Stimulated activated CD4-positive, alpha-beta T cell treated with anti-CD3 and anti-CD28 coated beads, TNF-alpha, amount 100 ng/mL, for 48 hours (primary cell): Measurements from ENCODE around the gene JUND.

Experiments
- DNase-seq, 3 donors: peaks; one replicate each; pipeline ENCODE4 v3.0.0-alpha.2; 2020; ENCODE audit warnings: low read depth in 3 of 3

Gene JUND

DNA sequence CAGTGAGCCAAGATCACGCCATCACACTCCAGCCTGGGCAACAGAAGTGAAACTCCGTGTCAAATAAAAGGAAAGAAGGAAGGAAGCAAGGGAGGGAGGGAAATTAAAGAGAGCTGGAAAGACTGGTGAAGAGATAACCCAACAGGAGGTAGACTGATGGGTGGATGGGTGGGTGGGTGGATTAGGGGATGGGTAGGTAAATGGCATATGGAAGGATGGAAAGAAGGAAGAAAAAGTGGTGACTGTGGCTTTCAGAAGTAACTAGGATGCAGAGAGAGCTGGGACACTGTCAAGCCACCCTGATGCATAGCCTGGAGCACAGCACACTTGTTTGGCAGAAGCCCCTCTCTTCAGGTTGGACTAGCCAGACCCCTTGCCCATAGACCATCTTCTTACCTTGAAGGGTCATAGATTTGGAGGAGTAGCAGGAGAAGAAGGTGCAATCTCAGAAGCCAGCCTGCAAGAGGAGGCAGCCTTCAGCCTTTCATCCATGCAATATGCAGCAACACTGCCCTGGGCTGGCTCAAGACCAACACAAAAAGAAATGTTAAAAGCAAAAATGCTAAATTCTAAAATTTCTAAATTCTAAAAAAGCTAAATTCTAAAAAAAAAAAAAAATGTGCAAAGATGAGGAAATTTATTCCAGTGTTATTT lies 12.2 kb downstream of the JUND start:
- no peak for DNase-seq

DNA sequence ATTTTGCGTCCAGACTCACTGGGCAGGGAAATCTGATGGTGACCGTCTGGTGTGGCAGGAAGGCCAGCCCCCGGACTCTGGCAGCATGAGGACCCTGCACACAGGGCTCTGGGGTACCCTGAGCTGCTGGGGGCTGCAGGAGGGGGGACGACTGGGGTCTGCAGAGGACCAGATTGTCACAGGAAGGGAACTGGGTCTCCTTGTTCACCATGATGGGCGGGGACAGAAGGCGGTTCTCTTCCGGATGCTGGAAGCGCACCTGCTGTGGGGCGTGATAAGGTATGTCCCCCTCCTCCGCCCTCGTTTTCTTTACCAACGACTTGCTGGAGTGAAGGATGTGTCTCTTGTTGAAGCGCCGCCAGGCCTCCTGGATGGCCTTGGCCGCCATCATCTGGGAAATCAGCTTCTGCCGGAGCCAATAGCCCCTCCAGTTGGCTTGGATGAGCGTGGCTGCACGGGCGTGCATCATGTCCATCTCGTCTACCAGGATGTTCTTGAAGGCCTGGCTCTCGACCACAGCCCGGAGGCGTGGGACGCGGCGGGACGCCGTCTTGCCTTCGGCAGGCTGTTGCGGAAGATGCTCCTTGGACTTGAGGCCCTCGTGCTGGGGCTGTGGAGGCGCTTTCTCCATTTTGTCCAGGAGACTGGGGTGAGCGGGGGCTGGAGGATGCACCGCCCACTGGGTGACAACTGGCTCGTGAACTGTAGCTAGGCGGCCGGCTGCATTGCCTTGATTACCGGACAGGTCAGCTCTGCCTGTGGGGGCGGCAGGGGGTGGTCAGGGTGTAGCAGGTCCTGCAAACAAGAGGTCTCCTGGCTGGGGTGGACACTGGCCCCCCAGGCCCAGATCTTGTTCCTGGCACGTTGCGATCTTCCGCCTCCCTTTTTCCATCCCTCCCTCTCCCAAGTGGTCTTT lies 14.4 kb downstream of the JUND start:
- no peak for DNase-seq

DNA sequence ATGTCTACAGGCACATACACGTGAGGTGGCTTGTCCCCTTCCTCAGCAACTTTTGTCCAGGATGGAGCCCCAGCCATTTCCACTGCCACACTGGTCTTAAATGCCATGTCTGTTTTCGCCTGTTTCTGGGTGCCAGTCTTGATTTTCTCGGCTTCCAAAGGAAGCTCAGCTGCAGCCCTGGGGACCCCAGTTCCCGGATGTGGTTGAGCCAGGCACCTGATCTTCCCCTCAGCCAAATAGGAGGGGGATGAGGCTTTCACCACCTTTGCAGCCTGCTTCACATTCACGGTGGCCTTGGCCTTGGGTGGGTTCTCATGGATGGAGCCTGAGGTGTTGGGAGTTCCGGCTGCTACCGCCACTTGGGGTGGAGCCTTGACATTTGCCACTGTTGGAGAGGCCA lies 15.8 kb downstream of the JUND start:
- no peak for DNase-seq

DNA sequence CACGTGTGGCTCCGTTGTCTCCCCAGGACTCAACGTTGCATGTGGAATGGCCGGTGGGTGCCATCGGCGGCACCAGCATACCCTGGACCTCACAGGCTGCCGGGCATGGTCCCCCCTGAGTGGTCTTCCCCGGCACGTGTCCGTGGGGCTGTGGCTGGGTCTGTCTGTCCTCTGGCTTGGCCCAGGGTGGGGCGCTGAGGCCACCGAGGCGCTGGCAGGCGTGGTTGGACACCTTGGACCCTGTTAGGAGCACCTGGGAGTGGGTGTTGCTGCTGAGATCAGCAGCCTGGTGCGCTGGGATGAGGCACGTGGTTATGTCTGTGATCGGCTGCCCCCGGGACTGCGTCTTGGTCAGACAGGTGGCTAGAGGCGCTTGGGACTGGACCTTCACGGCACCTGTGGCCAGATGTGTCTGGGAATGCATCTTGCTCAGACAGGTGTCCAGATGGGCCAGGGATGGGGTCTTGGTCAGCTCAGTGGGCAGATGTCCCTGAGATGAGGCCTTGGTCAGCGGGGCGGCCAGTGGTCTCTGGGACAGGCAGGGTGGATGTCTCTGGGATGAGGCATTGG lies 16.4 kb downstream of the JUND start:
- no peak for DNase-seq

DNA sequence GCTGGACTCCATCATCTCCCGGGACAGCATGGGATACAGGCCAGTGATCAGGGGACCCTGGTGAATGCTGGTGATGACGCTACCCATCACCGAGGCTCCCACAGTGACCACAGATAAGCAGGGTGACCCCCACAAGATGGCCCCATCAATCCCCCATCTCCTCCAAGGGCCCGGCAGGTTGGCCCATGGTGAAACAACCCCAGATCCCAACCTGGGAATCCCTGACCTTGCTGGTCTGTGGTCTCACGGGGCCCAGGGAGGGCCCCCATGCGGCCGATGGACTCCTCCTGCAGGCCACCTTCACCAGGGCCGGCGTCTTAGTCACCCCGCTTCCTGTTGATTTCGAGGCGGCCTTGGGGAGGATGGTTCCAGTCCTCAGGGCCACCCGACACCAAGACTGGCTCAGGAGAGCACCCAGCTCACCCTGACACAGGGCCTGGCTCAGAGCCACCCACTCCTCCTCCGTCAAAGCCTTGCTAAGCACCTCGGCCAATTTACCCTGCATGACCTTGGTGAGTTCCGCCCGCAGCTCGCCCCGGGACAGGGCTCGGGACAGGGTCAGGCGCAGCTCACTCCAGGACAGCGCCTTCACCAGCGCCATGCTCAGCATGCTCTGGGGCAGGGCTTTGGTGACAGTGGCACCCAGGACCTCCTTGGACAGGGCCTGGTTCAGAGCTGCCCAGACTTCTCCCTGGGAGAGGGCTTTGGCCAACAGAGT lies 17.1 kb downstream of the JUND start:
- no peak for DNase-seq

DNA sequence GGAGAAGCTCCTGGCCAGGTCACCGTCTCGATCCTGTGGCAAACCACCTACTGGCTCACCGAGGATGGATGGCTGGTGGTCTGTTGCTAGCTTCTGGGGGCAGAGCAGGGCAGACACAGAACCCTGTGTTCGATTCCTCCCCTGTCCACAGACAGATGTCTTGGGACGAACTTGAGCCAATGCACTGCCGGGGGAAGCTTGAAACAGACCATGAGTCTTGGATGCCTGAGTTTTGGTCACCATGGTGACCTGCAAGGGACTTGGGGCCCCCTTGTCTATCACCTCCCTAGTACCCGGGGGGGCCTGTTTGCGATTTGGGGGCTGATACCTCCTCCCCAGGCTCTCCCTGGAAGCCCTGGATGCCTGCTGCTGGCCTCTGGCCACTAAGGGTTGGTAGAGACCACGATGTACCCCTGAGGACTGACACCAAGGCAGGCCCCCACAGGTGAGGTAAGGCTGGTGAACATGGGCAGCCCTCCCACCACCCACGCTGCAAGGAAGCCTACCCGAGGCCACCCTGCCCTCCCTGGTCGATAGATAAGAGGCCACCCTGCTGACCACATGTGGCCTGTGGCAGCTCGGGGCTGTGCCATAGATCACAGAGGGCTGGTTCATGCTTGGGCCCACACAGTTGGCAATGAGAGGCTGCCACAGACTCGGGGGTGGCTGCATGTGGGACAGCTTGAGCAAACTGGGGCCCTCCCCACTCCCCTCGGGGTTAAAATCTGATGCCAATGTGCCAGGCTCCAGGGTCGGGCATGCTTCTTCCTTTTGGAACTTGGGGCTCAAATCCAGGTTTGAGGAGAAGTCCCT lies 17.9 kb downstream of the JUND start:
- DNase-seq: no peak

DNA sequence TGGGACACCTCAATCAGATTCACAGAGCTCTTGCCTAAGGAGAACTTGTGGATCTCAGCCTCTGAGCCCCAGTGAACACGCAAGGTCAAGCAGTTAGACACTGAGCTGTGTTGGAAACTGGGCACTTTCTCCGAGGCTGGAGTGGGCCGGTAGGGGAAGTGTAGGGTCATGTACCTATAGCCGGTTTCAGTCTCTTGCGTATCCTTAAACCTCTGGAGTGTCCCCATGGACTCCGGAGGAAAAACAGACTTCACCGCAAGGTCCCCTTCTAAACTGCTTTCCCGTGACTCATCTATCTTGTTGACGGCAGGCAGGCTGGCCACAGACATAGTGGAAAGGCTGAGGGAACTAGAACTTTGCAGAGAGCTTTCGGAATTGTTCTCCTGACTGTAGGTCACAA lies 18.5 kb downstream of the JUND start:
- no peak for DNase-seq

DNA sequence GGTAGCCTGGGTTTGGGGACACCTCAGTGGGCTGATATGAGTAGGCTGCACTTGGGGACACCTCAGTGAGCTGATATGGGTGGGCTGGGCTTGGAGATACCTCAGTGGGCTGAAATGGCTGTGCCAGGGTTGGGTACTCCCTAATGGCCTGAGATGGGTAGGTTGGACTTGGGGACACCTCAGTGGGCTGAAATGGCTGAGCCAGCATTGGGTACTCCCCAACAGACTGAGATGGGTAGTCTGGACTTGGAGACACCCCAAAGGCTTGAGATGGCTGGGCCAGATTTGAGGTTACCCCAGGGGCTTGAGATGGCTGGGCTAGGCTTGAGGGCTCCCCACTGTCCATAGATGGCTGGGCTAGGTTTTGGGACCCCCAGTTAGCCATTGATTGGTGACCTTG lies 19.3 kb downstream of the JUND start:
- no peak for DNase-seq

DNA sequence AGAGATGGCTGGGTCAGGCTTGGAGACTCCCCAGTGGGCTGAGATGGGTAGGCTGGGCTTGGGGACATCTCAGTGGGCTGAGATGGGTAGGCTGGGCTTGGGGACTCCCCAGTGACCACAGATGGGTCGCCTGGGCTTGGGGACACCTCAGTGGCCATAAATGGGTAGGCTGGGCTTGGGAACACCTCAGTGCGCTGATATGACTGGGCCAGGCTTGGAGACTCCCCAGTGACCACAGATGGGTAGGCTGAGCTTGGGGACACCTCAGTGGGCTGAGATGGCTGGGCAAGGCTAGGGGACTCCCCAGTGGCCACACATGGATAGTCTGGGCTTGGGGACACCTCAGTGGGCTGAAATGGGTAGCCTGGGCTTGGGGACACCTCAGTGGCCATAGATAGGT lies 19.9 kb downstream of the JUND start:
- DNase-seq: no peak

DNA sequence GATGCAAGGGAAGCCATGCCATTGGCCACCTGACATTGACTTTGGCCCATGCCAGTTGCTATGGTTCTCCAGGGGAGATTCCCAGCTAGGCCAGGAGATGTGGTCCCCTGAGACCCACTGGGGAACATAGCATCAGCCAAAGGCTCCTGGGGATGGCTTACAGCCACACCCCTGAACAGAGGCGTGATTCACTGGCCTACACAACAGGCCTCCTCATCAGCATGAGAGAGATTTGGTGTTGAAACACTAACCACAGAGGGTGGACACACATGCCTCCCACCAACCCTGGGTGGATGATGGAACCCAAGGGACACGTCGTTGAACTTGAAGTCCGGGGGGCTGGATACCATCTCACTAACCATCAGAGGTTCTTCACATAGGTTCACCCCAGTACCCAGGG lies 21.5 kb downstream of the JUND start:
- DNase-seq: no peak

DNA sequence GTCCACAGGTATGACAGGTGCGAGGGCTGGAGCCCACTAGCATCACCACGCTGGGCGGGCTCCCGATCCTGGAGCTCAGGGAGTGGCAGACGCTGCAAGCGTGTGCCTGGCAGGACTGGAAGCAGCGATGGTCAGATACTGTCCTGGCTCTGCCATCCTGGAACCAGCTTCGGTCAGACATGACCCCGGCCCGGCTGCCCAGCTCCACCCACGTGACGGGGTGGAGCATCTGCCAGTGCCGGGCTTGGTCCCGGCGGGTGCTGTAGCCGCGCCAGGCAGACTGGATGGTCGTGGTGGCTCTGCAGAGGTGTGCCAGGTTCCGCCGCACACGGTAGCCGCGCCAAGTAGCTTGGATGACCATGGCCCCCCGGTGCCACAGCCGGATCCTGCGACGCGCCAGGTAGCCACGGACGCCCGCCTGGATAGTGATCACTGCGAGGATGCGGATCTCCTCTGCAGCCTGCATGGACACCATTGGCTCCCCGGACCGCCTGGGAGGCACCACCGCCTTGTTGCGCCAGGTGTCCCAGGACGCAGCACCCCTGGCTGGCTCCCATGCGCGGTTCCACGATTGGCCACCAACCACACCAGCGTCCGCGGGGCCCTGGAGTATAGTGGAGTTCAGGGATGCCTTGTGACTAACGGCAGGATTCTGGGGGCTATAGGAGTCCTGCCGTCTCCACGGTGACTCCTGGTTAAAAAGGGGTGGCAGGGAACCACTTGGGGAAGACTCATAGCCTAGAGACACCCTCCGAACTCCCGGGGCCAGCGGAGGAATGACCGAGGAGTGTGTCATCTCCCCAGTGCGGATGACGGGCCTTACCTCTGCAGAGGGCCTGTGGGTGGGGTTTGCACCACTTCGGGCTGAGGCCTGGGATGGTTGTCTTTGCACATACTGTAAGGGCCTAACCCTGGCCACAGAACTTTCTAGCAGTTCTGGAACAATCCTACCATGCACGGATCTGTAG lies 23.6 kb downstream of the JUND start:
- DNase-seq: no peak

DNA sequence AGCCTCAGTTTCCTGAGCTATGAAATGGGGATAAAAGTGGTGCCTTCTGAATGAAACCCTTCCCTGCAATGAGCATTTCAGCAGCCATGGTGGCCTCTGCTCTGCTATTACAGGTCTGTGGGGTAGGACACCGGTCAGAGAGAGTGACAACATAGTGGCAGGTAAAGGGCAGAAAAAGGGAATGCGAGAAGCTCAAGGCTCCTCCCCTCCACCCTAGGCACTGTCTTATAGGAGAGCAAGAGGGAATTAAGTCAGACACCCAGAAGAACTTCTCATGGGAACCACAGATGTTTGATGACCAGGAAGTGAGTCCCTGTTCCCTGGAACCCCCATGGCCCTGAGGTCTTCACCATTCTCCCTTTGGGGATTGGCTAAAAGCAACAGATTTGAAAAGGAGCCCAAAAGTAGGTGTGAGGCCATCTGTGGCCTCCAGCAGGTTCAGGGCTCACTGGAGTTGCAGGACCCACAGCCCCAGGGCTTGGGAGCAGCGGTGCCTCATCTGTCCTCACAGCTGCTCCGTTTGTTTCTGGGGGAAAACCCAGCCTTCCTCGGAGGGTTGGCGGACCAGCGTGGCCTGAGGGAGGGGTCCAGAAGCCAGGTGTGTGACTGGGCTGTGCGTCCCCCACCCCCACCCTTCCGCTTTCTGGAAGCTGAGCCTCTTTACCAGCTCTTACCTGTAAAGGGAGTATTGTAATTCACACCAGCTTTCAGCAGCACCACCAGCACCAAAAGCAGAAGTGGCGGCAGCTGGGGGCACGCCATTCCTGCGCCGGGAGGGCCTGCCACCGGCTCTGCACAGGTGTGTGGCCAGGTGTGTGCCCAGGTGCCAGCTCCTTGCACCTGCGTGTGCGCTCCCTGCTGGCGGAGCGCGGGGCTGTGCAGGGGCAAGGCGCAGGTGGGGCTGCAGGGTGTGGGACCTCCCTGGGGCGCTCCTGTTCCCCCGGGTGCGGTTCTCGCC lies 26.6 kb downstream of the JUND start:
- DNase-seq: no peak

DNA sequence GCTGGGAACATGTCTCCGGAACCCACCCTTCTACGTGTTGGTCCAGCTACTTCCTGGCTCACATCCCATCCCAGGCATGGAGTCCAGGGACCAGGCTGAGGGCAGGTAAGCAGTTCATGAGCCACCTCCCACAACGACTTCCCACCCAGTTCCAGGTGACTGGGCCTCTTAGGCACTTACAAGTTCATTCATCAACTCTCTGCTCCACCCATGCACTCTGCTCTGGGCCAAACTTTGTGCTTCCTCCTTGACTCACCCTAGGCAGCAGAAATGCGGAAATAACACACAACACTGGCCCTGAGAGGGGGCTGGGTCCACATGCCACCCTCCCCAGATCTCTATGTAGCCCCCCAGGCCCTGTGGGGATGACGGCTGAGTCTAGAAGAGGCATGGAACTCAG lies 27.7 kb downstream of the JUND start:
- no peak for DNase-seq

DNA sequence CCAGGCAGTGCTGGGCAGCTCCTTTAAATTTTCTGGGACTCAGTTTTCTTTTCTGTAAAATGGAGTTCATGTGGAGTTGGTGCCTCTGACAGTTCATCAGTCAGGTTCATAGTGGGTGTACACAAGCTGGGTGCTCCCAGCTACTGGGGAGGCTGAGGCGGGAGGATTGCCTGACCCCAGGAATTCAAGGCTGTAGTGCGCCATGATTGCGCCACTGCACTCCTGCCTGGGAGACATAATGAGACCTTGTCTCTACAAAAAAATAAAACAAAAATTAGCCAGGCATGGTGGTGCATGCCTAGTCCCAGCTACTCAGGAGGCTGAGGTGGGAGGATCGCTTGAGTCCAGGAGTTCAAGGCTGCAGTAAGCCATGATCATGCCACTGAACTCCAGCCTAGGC lies 28.3 kb downstream of the JUND start:
- DNase-seq: no peak

DNA sequence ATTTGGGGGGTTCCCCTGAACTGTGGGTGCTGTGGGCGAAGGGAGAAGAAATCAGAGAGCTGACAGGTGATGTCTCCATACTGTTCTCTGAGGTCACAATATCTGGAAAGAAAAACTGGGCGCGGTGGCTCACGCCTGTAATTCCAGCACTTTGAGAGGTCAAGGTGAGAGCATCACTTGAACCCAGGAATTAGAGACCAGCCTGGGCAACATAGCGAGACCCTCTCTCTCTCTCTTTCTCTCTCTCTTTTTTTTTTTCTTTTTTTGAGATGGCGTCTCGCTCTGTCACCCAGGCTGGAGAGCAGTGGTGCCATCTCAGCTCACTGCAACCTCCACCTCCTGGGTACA lies 29.1 kb downstream of the JUND start:
- no peak for DNase-seq

DNA sequence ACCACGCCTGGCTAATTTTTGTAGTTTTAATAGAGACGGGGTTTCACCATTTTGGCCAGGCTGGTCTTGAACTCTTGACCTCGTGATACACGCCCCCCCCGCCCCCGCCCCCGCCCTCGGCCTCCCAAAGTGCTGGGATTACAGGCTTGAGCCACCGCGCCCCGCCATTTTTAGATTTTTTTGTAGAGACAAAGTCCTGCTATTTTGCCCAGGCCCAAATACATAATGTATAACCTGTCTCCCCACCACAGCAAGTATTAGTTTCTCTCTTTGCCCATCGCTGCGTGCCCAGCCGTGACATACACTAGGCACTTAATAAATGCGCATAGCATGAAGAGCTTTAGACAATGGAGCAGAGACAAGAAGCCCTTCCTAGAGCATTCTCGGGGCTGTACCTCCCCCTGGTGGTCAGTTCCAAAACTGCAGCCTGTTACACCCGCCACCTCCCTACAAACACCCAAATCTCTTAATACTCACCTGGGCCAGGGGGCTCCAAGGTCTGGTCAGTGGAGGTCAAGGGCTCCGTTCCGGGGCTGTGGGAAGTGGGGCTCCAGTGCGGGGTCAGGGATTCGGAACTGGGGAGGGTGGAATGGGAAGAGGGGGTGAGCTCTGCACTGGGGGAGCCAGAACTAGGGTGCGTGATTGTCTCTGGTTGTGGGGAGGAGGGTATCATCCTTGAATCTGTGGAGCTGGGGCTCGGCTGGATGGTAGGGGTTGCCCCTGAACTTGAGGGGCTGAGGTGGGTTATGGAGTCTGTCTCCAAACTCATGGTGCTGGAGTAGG lies 29.6 kb downstream of the JUND start:
- peak; percentile 44 to 71 (median 70) for DNase-seq

DNA sequence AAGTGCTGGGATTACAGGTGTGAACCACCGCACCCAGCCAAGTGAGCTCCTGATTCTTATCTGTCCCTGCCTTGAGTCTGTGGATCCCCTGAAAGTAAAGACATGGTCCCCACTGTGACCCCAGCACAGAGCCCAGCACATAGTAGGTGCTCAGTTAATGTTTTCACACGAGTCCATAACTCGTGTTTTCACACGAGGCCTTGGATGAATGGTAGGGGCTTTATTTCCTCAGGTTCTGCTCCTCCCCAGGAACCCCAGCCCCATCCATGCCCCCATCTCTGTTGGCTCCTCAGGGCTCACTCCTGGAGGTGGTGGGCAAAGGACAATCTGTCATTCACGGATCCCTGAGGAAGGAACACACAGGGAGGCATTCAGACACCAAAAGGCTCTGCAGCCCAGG lies 31.6 kb downstream of the JUND start:
- no peak for DNase-seq

DNA sequence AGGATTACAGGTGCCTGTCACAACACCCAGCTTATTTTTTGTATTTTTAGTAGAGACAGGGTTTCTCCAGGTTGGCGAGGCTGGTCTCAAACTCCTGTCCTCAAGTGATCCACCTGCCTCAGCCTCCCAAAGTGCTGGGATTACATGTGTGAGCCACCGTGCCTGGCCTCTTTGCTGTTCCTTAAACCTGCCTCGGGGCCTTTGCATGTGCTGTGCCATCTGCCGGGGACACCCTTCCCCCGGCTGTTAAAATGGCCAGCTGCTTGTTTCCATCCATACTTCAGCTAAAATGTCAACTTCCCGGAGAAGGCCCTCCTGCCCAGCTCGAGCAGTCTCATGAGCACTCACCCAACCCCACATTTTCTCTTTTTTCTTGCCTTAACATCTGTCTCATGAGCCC lies 36.1 kb downstream of the JUND start:
- DNase-seq: no peak

DNA sequence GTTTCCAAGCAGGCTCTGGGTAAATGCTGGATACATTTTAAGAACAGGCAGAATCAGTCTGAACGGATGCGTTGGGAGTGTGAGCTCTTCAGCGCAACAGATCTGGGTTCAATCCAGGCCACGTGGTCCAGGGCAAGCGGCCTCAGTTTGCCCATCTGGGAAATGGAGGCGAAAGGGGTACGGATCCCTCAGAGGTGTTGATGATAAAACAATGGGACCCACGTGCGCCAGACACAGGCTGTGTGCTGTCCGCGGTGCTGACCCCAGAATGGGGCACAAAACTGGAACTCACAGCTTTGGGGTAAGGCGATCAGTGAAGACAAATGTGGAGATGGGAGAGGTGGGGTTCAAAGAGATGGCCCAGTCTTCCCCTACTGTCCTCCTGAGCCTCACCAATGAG lies 42.1 kb downstream of the JUND start:
- DNase-seq: no peak
